HUES64 (cell line): ENCODE data around the gene PURA. TPM values are rescaled to one million over a fixed set of nuclear protein-coding genes. Genes with fewer than 3 reads are reported as not detected.

Experiments
- H3K27ac ChIP-seq: 2 replicates; pipeline ENCODE4 v1.7.0; 2013; ENCODE audit warnings: low read depth, low read length, inconsistent platforms
- H3K27me3 ChIP-seq: 2 replicates; pipeline ENCODE4 v1.6.1; 2013; ENCODE audit warnings: mild to moderate bottlenecking, low read length; ENCODE audit not compliant: insufficient read depth
- H3K36me3 ChIP-seq: 2 replicates; pipeline ENCODE4 v1.6.1; 2013; ENCODE audit warnings: mild to moderate bottlenecking, low read length; ENCODE audit not compliant: insufficient read depth
- H3K4me1 ChIP-seq: 2 replicates; pipeline ENCODE4 v1.6.1; 2013; ENCODE audit warnings: mild to moderate bottlenecking, low read length, moderate library complexity; ENCODE audit not compliant: insufficient read depth
- H3K4me3 ChIP-seq: 2 replicates; pipeline ENCODE4 v1.5.1; 2013; ENCODE audit warnings: mild to moderate bottlenecking, low read length, moderate library complexity
- H3K9ac ChIP-seq: 2 replicates; pipeline ENCODE4 v1.6.1; 2013; ENCODE audit warnings: mild to moderate bottlenecking, low read depth, low read length
- H3K9me3 ChIP-seq: 2 replicates; pipeline ENCODE4 v1.6.1; 2013; ENCODE audit warnings: low read depth, low read length; ENCODE audit not compliant: insufficient read depth
- WGBS: fragments of 150-250, 120-280 bp; methylation state at CpG from one replicate; pipeline ENCODE4 v1.1.7; 2013; ENCODE audit warnings: missing lambda C conversion rate; 5-methylcytosine and 5-hydroxymethylcytosine counted together
- polyA plus RNA-seq, 2 experiments: library from polyadenylated mRNA; stranded (reverse); fragments of 50-300 nt; gene quantifications; one replicate each; pipeline ENCODE4 v1.2.3, GENCODE V29; 2013

Gene PURA
- 1.5 TPM for polyA plus RNA-seq (2013, experiment 1 of 2)
- 1.4 TPM for polyA plus RNA-seq (2013, experiment 2 of 2)

GRCh38 chr5:140113699-140114263 is at the start of gene PURA:
PURA (plus strand) TSS chr5:140114109; CDS start chr5:140114182, 73 bp downstream.
- H3K27me3 ChIP-seq = peaks cover 84% of the 10 kb centered on the region
- no peak within 1 kb of the TSS; the same call in 1 of the 2 replicates for H3K27ac ChIP-seq
- no peaks in the 10 kb centered on the region for H3K36me3 ChIP-seq
- H3K4me3 ChIP-seq = peak within 1 kb of the TSS; percentile 86
- no peaks in the 10 kb centered on the region for H3K9me3 ChIP-seq
- peak within 1 kb of the TSS; percentile 67 for H3K9ac ChIP-seq
- H3K4me1 ChIP-seq = peaks cover 45% of the 10 kb centered on the region
- WGBS = under 1% methylated on average over 50 of the region's 60 CpGs

GRCh38 chr5:140072812-140073211 is 41.1 kb upstream of the PURA start:
- H3K27ac ChIP-seq = no peak overlapping the region
- 68% methylated on average over 9 of the region's 10 CpGs for WGBS
- no peaks in the 10 kb centered on the region for H3K4me1 ChIP-seq
- no peak overlapping the region for H3K4me3 ChIP-seq
- H3K9ac ChIP-seq = no peak overlapping the region
- peaks cover 34% of the 10 kb centered on the region for H3K27me3 ChIP-seq
- no peaks in the 10 kb centered on the region for H3K36me3 ChIP-seq
- no peaks in the 10 kb centered on the region for H3K9me3 ChIP-seq

- Histone ChIP-seq H3K4me3 (no peak overlapping the region), H3K4me1 (no peaks in the 10 kb centered on the region), H3K9me3 (no peaks in the 10 kb centered on the region), H3K9ac (no peak overlapping the region), H3K27me3 (peaks cover 29% of the 10 kb centered on the region), H3K27ac (no peak overlapping the region), H3K36me3 (no peaks in the 10 kb centered on the region)
- 32% methylated on average over 2 of the region's 4 CpGs for WGBS
These were observed 40.6 kb upstream of the PURA start for GRCh38 chr5:140073296-140073695.

DNA sequence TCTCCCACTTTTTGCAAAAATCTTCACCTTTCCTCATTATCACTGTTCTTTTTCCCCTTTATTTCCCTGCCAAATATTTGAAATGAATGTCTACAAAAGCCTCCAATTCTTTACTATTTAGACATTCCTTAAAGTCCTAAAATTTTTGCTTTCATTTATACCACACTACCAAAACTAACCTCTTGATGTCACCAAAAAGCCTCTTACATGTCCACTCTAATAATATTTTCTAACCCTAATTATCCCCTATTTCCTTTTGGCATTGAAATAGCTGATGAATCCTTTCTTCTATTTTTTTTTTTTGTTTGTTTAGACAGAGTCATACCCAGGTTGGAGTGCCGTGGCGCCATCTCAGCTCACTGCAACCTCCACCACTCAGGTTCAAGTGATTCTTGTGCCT is 38.5 kb upstream of the PURA start:
- 67% methylated on average over 2 of the region's 2 CpGs for WGBS
- H3K36me3 ChIP-seq = no peaks in the 10 kb centered on the region
- peaks cover 14% of the 10 kb centered on the region for H3K27me3 ChIP-seq
- no peaks in the 10 kb centered on the region for H3K9me3 ChIP-seq
- H3K4me1 ChIP-seq = no peaks in the 10 kb centered on the region
- no peak overlapping the region for H3K27ac ChIP-seq
- no peak overlapping the region for H3K9ac ChIP-seq
- no peak overlapping the region for H3K4me3 ChIP-seq

GRCh38 chr5:140076142-140076541 is 37.8 kb upstream of the PURA start:
- H3K9me3 ChIP-seq = no peaks in the 10 kb centered on the region
- 100% methylated on average over 1 of the region's 1 CpG for WGBS
- no peaks in the 10 kb centered on the region for H3K36me3 ChIP-seq
- H3K4me1 ChIP-seq = no peaks in the 10 kb centered on the region
- no peak overlapping the region for H3K9ac ChIP-seq
- no peak overlapping the region for H3K27ac ChIP-seq
- H3K27me3 ChIP-seq = peaks cover 16% of the 10 kb centered on the region
- no peak overlapping the region for H3K4me3 ChIP-seq

DNA sequence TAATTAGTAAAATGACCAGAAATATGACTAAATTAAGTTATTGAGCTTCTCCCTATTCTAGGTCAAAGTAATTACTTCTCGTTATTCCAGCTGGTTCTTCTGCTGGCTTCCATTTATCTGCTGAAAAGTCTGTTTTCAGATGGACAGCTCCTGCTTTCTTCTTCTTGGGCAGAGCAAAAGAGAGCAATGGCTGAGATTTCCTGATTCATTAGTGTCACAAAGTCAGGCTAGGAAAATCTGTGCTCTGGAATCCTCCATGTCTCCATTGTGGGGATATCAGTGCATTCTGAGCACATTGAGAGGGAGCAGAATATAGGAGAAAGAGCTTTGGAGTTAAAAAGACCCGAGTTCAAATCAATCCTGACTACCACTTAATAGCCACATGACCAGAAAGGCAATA is 37.1 kb upstream of the PURA start:
- Histone ChIP-seq H3K4me1 (no peaks in the 10 kb centered on the region), H3K9ac (no peak overlapping the region), H3K27me3 (peaks cover 16% of the 10 kb centered on the region), H3K27ac (no peak overlapping the region), H3K4me3 (no peak overlapping the region), H3K9me3 (no peaks in the 10 kb centered on the region), H3K36me3 (no peaks in the 10 kb centered on the region)
- WGBS = 80% methylated on average over 2 of the region's 2 CpGs

DNA sequence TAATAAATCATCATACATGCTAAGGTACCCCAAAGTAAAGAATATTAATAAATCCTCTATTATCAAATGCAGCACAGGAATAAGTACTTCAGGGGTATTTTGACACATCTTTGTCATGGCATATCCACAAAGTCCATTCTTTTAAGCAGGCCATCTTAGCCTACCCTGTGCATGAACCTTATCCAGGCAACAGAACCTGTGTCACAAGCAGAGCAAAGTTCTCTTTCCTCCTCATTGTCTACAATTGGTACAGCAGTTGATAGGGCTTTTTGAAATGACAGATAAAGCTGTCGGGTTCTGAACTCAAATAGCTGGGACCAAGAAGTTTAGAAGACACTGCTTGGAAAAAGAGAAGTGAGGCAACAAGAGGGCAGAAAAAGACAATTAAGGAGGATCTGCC is 30.8 kb upstream of the PURA start:
- Histone ChIP-seq H3K9me3 (no peaks in the 10 kb centered on the region), H3K36me3 (no peaks in the 10 kb centered on the region), H3K9ac (no peak overlapping the region), H3K27me3 (peaks cover 30% of the 10 kb centered on the region), H3K27ac (no peak overlapping the region), H3K4me1 (no peaks in the 10 kb centered on the region), H3K4me3 (no peak overlapping the region)
- 78% methylated on average over 1 of the region's 1 CpG for WGBS

- Histone ChIP-seq H3K27ac (no peak overlapping the region), H3K9ac (no peak overlapping the region), H3K9me3 (no peaks in the 10 kb centered on the region), H3K4me1 (no peaks in the 10 kb centered on the region), H3K36me3 (no peaks in the 10 kb centered on the region), H3K27me3 (peaks cover 30% of the 10 kb centered on the region), H3K4me3 (no peak overlapping the region)
- no CpG with 5 or more reads among the region's 1 CpG for WGBS
These were observed 30.3 kb upstream of the PURA start for GRCh38 chr5:140083650-140084049.

DNA sequence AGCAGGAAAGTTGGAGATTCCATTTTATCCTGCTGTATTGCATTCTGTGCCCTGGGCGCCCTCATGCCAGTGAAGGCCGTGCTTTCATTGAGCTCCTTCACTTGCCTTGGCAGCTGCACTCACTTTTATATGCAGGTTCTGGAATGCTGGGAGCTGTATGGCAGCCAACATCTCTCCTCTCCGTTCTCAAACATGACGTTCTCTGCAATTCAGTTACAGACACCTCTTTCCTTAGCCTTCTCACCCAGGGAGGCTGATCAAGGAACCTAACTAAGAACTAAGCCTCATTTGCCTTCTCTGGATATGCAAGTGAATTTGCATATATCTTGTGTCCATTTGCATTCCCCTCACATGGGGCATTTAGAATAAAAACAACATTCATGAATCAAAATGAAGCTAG is 29.4 kb upstream of the PURA start:
- Histone ChIP-seq H3K9ac (no peak overlapping the region), H3K4me3 (no peak overlapping the region), H3K27me3 (peaks cover 30% of the 10 kb centered on the region), H3K4me1 (no peaks in the 10 kb centered on the region), H3K36me3 (no peaks in the 10 kb centered on the region), H3K9me3 (no peaks in the 10 kb centered on the region), H3K27ac (no peak overlapping the region)
- 57% methylated on average over 4 of the region's 4 CpGs for WGBS

GRCh38 chr5:140090251-140090650 is 23.7 kb upstream of the PURA start:
- no CpG with 5 or more reads among the region's 1 CpG for whole genome bisulfite sequencing
- H3K27ac ChIP-seq = no peak overlapping the region
- no peaks in the 10 kb centered on the region for H3K4me1 ChIP-seq
- no peaks in the 10 kb centered on the region for H3K9me3 ChIP-seq
- H3K4me3 ChIP-seq = no peak overlapping the region
- no peaks in the 10 kb centered on the region for H3K36me3 ChIP-seq
- peaks cover 34% of the 10 kb centered on the region for H3K27me3 ChIP-seq
- no peak overlapping the region for H3K9ac ChIP-seq

DNA sequence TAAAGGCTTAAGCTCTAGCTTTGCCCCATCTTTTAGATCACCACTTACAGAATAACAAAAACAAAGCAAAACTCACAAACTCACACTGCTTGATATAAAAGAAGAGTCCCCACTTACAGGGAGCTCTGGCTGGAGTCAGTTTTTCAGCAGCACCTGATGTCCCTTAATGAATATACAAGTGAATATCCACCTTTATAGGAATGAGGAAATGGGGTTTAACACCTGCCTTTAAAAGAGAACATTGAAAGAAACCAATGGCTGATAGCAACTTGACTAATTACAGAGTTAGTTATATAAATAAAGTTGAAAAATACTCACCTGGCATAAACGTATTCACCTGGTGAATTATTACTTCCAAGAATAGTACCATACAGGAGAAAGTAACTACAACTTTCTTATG is 20.7 kb upstream of the PURA start:
- Histone ChIP-seq H3K4me1 (no peaks in the 10 kb centered on the region), H3K4me3 (no peak overlapping the region), H3K36me3 (no peaks in the 10 kb centered on the region), H3K9ac (no peak overlapping the region), H3K27me3 (peaks cover 34% of the 10 kb centered on the region), H3K27ac (no peak overlapping the region), H3K9me3 (no peaks in the 10 kb centered on the region)
- no CpG with 5 or more reads among the region's 1 CpG for WGBS

- Histone ChIP-seq H3K27me3 (peaks cover 34% of the 10 kb centered on the region), H3K9me3 (no peaks in the 10 kb centered on the region), H3K27ac (no peak overlapping the region), H3K9ac (no peak overlapping the region), H3K36me3 (no peaks in the 10 kb centered on the region), H3K4me3 (no peak overlapping the region), H3K4me1 (no peaks in the 10 kb centered on the region)
- WGBS = 82% methylated on average over 1 of the region's 1 CpG
These were observed 20.0 kb upstream of the PURA start for GRCh38 chr5:140093866-140094265.
